HG02798 (cell line): ENCODE results near the gene B4GALT2.

Experiments used
- ATAC-seq: cut with Tn5 transposase; IDR thresholded peaks from one replicate; pipeline ENCODE4 v1.9.1; 2021; ENCODE audit warnings: mild to moderate bottlenecking; ENCODE audit not compliant: unreplicated experiment, poor library complexity

The B4GALT2 gene

GRCh38 chr1:43945674-43946235 lies 33.3 kb upstream of the B4GALT2 start:
- no peak for ATAC-seq

GRCh38 chr1:43946236-43947060 lies 32.6 kb upstream of the B4GALT2 start, which contains the start of gene IPO13:
Gene IPO13 (plus strand): TSS chr1:43946950. CDS start chr1:43947601, 651 bp downstream.
- ATAC-seq, result peak; percentile 94

GRCh38 chr1:43947061-43947873 lies 31.7 kb upstream of the B4GALT2 start:
- no peak for ATAC-seq

- ATAC-seq, result no peak
Measured at GRCh38 chr1:43947874-43948437, 31.1 kb upstream of the B4GALT2 start.

- ATAC-seq, result no peak
Measured at GRCh38 chr1:43949678-43950077, 29.3 kb upstream of the B4GALT2 start.

GRCh38 chr1:43951021-43951985 lies 27.7 kb upstream of the B4GALT2 start:
- ATAC-seq, result no peak

- ATAC-seq, result no peak
Measured at GRCh38 chr1:43952731-43953346, 26.2 kb upstream of the B4GALT2 start.

- no peak for ATAC-seq
Measured at GRCh38 chr1:43953361-43953760, 25.6 kb upstream of the B4GALT2 start.

GRCh38 chr1:43954036-43954435 lies 25.0 kb upstream of the B4GALT2 start:
- ATAC-seq, result no peak

- ATAC-seq, result no peak
Measured at GRCh38 chr1:43956234-43956633, 22.8 kb upstream of the B4GALT2 start.

- no peak for ATAC-seq
Measured at GRCh38 chr1:43957407-43958040, 21.5 kb upstream of the B4GALT2 start.

GRCh38 chr1:43958351-43959255 lies 20.4 kb upstream of the B4GALT2 start:
- no peak for ATAC-seq

GRCh38 chr1:43960798-43961197 lies 18.2 kb upstream of the B4GALT2 start:
- ATAC-seq, result no peak

GRCh38 chr1:43961692-43962091 lies 17.3 kb upstream of the B4GALT2 start:
- ATAC-seq, result no peak

GRCh38 chr1:43962324-43962723 lies 16.7 kb upstream of the B4GALT2 start:
- no peak for ATAC-seq

- no peak for ATAC-seq
Measured at GRCh38 chr1:43963006-43963405, 16.0 kb upstream of the B4GALT2 start.

GRCh38 chr1:43963890-43964289 lies 15.1 kb upstream of the B4GALT2 start:
- ATAC-seq, result no peak

GRCh38 chr1:43965316-43965715 lies 13.7 kb upstream of the B4GALT2 start:
- ATAC-seq, result no peak
